NCI-H510A treated with DMSO at 0.1 percent for 48 hours (cell line): Measurements from ENCODE around the gene PSMA2.

Experiments
- DNase-seq: peaks from one replicate; lab custom pipeline; 2025; lab: John Stamatoyannopoulos, UW

Gene PSMA2

DNA sequence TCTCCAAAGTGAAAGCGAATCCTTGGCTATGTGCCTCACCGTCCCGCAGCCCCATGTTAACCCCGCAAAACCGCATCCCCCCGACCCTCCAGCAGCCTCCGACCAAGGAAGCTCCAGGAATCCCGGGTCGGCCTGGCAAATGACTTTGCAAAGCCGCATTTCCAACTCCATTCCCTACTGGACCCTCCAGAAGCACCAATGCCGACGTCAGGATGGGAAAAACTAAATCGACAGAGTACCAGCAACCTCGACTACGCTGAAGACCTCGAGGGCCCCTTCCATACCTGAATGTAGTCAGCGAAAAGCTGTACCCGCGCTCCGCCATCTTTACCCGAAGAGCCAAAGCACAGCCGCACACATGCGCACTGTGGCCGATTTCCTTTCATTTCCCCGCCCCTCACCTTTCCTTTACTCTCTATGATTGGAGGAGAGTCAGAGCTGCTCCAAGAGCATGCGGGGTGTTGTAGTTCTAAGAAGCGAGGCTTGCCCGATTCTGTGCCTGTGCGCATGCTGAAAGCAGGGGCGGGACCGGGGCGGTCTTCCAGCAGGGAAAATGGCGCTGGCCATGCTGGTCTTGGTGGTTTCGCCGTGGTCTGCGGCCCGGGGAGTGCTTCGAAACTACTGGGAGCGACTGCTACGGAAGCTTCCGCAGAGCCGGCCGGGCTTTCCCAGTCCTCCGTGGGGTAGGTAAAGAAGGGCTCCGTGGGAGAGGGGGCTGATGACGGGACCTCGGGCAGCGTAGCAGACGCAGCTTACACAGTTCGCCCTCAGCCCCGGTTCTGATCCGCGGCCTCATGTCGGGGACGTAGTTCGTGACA, at the start of gene PSMA2, which contains the start of gene MRPL32:
TSS of gene PSMA2 (minus strand) at position 341 of the 818 bp plus-strand sequence. CDS start at position 325, 16 bp downstream.
TSS of gene MRPL32 (plus strand) at position 543 of the 818 bp plus-strand sequence. CDS start at position 554, 11 bp downstream.
- peak; percentile 98 for DNase-seq

GRCh38 chr7:42981601-42982000, 49.6 kb upstream of the PSMA2 start:
- no peak for DNase-seq

- DNase-seq, result no peak
Observed at GRCh38 chr7:42980514-42980913, 48.5 kb upstream of the PSMA2 start.

GRCh38 chr7:42980084-42980483, 48.1 kb upstream of the PSMA2 start:
- DNase-seq, result no peak

- DNase-seq, result no peak
Observed at GRCh38 chr7:42978496-42978895, 46.5 kb upstream of the PSMA2 start.

DNA sequence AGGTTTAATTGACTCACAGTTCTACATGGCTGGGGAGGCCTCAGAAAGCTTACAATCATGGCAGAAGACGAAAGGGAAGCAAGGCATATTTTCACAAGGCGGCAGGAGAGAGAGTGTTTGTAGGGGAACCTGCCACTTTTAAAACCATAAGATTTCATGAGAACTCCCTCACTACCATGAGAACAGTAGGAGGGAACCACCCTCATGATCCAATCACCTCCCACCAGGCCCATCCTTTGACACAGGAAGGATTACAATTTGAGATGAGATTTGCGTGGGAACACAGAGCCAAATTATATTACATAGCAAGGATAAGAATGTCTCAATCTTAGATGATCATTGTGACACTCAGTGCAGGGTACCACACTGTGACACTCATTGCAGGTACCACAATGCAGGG, 44.4 kb upstream of the PSMA2 start:
- DNase-seq, result no peak

DNA sequence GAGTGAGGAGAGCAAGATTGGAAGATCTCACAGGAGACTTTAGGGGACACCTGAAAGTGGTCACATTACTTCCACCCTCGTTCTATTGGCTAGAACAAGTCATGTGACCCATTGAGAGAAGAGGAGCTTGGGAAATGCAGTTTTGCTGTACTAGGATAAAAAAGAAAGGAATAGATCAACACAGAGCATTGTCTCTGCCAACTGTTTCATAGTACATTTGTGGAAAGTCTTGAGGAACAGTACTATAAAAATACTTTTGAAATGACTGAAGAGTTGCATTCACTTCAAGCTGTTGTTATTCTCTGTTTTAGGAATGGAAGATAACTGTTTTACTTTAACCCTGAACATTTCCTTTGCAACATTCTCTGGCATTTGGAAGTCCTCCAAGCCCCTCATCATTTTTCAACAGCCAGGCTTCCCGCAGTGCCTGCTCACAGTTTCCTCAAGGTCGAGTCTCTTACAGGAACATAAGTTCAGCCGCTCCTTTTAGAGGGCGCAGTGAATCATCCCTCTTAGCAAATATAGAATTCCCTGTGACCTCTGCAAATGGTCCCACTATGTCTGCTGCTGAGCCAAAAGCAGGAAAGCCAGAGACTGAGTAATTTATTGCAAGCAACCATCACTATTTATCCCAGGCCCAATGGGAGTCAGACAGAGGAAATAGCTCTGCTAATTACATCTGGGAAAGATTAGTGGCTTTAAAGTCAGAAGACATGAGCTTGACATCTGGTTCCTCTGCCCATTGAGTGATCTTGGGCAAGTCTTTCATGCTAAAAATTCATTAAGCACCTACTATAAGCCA, 40.9 kb upstream of the PSMA2 start:
- no peak for DNase-seq

GRCh38 chr7:42967391-42967790, 35.4 kb upstream of the PSMA2 start:
- no peak for DNase-seq

DNA sequence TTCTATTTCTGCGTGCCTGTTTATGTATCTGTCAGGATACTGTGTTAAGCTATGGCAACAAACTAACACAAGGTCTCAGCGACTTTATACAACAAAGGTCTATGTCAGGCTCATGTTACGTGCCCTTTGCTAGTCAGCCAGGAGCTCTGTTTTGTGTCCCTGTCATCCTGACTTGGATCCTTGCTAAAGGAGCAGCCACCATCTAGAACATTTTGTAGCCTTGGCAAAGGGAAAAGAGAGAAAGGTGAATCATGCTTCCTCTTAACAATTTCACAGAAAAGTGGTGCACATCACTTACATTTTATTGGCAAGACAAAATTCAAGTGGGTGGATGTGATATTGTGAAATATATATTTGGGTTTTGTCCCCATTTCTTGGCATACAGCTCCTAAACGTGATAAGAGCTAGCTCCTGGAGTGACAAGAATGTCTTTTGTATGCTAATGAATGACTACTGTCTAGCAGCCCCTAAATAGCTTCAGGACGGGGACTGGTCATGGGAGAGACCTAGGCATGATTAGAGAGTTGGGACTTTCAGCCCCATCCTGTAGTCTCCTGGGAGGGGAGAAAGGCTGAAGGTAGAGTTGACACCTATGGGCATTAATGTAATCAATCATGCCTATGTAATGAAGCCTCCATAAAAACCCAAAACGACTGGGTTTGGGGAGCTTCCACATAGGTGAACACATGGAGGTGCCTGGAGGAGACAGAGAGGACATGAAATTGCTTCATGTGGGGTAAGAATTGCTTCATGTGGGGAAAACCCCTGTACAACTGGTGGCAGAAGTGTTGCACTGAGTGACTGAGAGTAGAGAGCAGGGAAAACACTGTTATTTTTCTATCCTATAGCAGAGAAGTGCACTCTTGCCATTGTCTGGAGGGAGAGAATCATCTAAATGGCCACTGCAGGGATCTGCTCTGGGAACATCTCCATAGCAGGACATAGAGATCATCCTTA, 33.2 kb upstream of the PSMA2 start:
- no peak for DNase-seq

GRCh38 chr7:42964293-42964692, 32.3 kb upstream of the PSMA2 start:
- no peak for DNase-seq

GRCh38 chr7:42961170-42961569, 29.2 kb upstream of the PSMA2 start:
- DNase-seq, result no peak

GRCh38 chr7:42960762-42961161, 28.8 kb upstream of the PSMA2 start:
- no peak for DNase-seq

GRCh38 chr7:42959549-42959948, 27.6 kb upstream of the PSMA2 start:
- no peak for DNase-seq

DNA sequence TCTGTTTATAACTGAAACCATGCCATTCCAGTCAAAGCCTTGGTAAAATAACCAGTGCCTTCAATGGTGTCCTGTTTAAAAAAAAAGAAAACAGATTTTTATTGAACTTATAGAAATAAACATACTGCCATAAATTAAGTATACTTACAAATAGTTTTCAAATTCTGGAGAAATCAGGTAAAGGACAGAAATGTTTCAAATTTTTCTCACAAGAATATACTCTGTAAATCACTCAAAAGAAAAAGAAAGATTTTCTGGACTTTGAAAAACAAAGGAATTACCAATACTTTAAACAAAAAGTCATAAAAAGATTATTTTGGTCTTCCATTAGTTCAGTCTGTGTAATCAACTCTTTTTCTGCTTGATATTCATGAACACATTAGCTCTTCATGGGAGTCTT, 24.1 kb upstream of the PSMA2 start:
- DNase-seq, result no peak

DNA sequence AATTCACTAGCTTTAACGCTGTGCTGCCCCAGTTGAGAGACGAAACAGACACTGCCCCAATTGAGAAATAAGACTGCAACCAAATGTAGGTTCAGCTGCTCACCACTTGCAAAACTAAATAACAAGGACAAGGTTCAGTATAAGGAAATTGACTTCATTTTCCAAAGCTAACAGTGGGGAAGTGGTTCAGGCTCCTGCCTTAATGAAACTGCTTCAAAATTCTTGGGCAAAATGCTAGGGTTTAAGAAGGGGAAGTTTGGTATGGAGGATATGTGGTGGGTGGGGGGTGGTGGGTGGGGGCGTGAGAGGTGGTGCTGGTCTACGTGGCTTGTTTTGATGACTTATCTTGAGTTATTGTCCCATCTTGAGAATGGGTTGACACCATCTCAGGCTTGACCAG, 22.0 kb upstream of the PSMA2 start:
- no peak for DNase-seq

GRCh38 chr7:42952328-42952727, 20.4 kb upstream of the PSMA2 start:
- no peak for DNase-seq

- no peak for DNase-seq
Observed at GRCh38 chr7:42950417-42950816, 18.4 kb upstream of the PSMA2 start.

- no peak for DNase-seq
Observed at GRCh38 chr7:42947521-42947920, 15.5 kb upstream of the PSMA2 start.

DNA sequence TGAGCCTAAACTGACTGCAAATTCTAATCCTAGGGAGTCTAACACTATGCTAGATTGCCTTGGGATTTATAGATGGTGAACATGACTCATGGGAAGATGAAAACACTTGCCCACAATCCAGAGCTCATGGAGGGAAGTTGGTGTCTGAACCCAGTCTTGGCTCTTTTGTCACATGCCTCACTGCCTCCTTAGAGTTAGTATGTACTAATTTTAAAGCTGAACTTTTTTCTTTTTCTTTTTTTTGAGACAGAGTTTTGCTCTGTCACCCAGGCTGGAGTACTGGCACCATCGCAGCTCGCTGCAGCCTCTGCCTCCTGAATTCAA, 14.6 kb upstream of the PSMA2 start:
- DNase-seq, result no peak

GRCh38 chr7:42945821-42946626, 14.1 kb upstream of the PSMA2 start:
- no peak for DNase-seq
